Uterus (tissue), 2 donors: ENCODE results near the gene FANCC.

Source experiments
- POLR2A ChIP-seq, 2 donors: fragments of 450-650 bp; IDR thresholded peaks; one replicate each; pipeline ENCODE4 v1.6.1; 2016; ENCODE audit warnings: antibody characterized with exemption in 2 of 2, mild to moderate bottlenecking in 1 of 2, moderate library complexity in 1 of 2
- TF ChIP-seq, protein P1 (sequence below), 4 experiments: fragments of 200-600 bp in 2 of 4; fragments of 450-650 bp in 2 of 4; sonication (generic) in 2 of 4; IDR thresholded peaks; one replicate each; pipeline ENCODE4 v1.5.1; 2016 to 2019; ENCODE audit warnings: antibody characterized with exemption in 4 of 4, mild to moderate bottlenecking in 2 of 4, moderate library complexity in 1 of 4

DNA sequence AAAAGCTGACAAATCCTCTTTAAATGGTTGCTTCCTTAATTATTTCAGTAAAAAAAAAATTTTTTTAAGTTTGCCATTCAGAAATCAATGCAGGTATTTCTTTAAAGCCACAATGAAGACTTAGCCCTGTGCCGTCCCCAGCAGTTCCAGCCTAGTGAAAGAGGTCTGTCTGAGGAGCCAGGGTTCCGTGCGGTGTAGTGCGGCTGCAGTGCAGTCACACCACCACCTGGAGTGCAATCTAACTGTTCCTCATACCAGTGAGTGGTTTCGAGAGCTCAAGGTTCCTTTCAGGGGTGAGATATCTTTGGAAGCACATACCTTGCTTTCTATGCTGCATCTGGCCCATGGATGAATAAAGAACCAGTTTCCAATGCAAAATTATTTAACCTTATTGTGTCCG lies 87.5 kb downstream of the FANCC start:
- TF ChIP-seq, protein P1, sequence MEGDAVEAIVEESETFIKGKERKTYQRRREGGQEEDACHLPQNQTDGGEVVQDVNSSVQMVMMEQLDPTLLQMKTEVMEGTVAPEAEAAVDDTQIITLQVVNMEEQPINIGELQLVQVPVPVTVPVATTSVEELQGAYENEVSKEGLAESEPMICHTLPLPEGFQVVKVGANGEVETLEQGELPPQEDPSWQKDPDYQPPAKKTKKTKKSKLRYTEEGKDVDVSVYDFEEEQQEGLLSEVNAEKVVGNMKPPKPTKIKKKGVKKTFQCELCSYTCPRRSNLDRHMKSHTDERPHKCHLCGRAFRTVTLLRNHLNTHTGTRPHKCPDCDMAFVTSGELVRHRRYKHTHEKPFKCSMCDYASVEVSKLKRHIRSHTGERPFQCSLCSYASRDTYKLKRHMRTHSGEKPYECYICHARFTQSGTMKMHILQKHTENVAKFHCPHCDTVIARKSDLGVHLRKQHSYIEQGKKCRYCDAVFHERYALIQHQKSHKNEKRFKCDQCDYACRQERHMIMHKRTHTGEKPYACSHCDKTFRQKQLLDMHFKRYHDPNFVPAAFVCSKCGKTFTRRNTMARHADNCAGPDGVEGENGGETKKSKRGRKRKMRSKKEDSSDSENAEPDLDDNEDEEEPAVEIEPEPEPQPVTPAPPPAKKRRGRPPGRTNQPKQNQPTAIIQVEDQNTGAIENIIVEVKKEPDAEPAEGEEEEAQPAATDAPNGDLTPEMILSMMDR (IDR thresholded peaks at IDR 0.05), result no peak
- TF ChIP-seq POLR2A (IDR thresholded peaks at IDR 0.05), result no peak
